Measurements from ENCODE around the gene ABCB11. TPM values are rescaled to one million over a fixed set of nuclear protein-coding genes. Genes with fewer than 3 reads are reported as not detected.

ABCB11 gene
- total and polyA plus RNA-seq, 2 of the 4 experiments (the other 2 are of a cell fraction) = not detected

- POLR2A ChIA-PET (ENCODE audit: unreplicated experiment) = no interaction called here
- no peak for TF ChIP-seq NFE2L2 (IDR thresholded peaks at IDR 0.05; ENCODE audit: low read depth, low read length)
- TF ChIP-seq SMC3 (IDR thresholded peaks at IDR 0.05; ENCODE audit: low read depth, low read length) = no peak
- intact Hi-C loops (cut with micrococcal nuclease) = no loop called here
These were observed 53.5 kb downstream of the ABCB11 start for GRCh38 chr2:168977608-168978007.

More at GRCh38 chr2:168977608-168978007, 53.5 kb downstream of the ABCB11 start:
- no CpG with 5 or more reads among the region's 4 CpGs for WGBS, 2 experiments (ENCODE audit: extremely low coverage in 2 of 2, insufficient read length in 1 of 2)
- Histone ChIP-seq H3K79me1 (ENCODE audit: low read depth in 1 of 2, low read length in 2 of 2) (no peaks in the 10 kb centered on the region), H4K8ac (ENCODE audit: low read depth in 2 of 2, low read length in 2 of 2) (no peak overlapping the region), H4K20me1 (ENCODE audit: insufficient read depth, low read length) (no peaks in the 10 kb centered on the region), H3K4me1 (ENCODE audit: control insufficient read depth, insufficient read depth, low read length) (no peaks in the 10 kb centered on the region), H3K23ac (ENCODE audit: low read depth, low read length) (no peak overlapping the region), H2BK20ac (ENCODE audit: low read depth, low read length) (no peak overlapping the region), H3K27ac (ENCODE audit: insufficient read depth, low read length) (no peak overlapping the region), H3K9me3 (ENCODE audit: control insufficient read depth, insufficient read depth, low read length) (no peaks in the 10 kb centered on the region), H2AK5ac (ENCODE audit: low read depth, low read length) (no peak overlapping the region), H3K36me3 (ENCODE audit: control insufficient read depth, insufficient read depth, low read length) (no peaks in the 10 kb centered on the region), H4K91ac (ENCODE audit: insufficient read depth, low read depth, low read length) (no peak overlapping the region), H3K9me1 (ENCODE audit: insufficient read depth, low read length) (no peaks in the 10 kb centered on the region), H4K5ac (ENCODE audit: low read depth, low read length) (no peak overlapping the region), H3K14ac (replicated peaks; ENCODE audit: low read depth, low read length) (no peak overlapping the region), H3K4me2 (ENCODE audit: low read depth, low read length) (no peak overlapping the region), H3K9ac (ENCODE audit: low read depth, low read length) (no peak overlapping the region), H3K27me3 (ENCODE audit: control insufficient read depth, insufficient read depth, low read length) (no peaks in the 10 kb centered on the region), H2BK120ac (ENCODE audit: low read depth, low read length) (no peak overlapping the region), H2BK15ac (ENCODE audit: low read depth, low read length) (no peak overlapping the region), H3K4me3 (ENCODE audit: insufficient read depth, low read depth, low read length) (no peak overlapping the region), H3K4ac (ENCODE audit: low read depth, low read length) (no peak overlapping the region), H2BK5ac (ENCODE audit: low read depth, low read length, poor library complexity, severe bottlenecking) (no peak overlapping the region), H2AK9ac (replicated peaks; ENCODE audit: low read depth, low read length, poor library complexity) (no peak overlapping the region), H2AFZ (replicated peaks; ENCODE audit: low read length, poor library complexity) (no peak overlapping the region), H3K56ac (ENCODE audit: extremely low read depth, insufficient read depth, low read length) (no peak overlapping the region), H3K18ac (ENCODE audit: low read depth, low read length) (no peak overlapping the region)
- no TSS peak for BruUV-seq (replicated peaks)
- in situ Hi-C loops (cut with MboI; ENCODE audit: low sequenced_read_pairs) = no loop called here
- dilution Hi-C loops (cut with HindIII; ENCODE audit: low sequenced_read_pairs, unreplicated experiment) = no loop called here
- CTCF ChIA-PET = no interaction called here
- DNase-seq = no peak
- ATAC-seq (ENCODE audit: low read depth) = no peak

Data from IMR-90 (cell line).